HepG2 (cell line): ENCODE results near the gene MYO7B. TPM values are rescaled to one million over a fixed set of nuclear protein-coding genes. Genes with fewer than 3 reads are reported as not detected.
A peak's percentile ranks its signal among the peaks of the same experiment; 100 is the strongest.

Source experiments
- CENPT ChIP-seq: sonication (generic); formaldehyde crosslinking; IDR thresholded peaks from 2 replicates; pipeline ENCODE4 v1.8.0; 2022; ENCODE audit warnings: low read depth, mild to moderate bottlenecking, moderate library complexity, missing genetic modification reagents
- GZF1 ChIP-seq: sonication (generic); formaldehyde crosslinking; IDR thresholded peaks from 2 replicates; pipeline ENCODE4 v1.5.1; 2020; ENCODE audit warnings: mild to moderate bottlenecking, missing genetic modification reagents
- IKZF4 ChIP-seq: sonication (generic); formaldehyde crosslinking; IDR thresholded peaks from 2 replicates; pipeline ENCODE4 v1.5.1; 2020; ENCODE audit warnings: borderline replicate concordance, mild to moderate bottlenecking, low read depth, missing genetic modification reagents; ENCODE audit errors: not compliant biosample characterization
- LRRFIP1 ChIP-seq: sonication (generic); formaldehyde crosslinking; conservative IDR thresholded peaks from 2 replicates; pipeline ENCODE4 v1.4.0; 2020; ENCODE audit warnings: missing genetic modification reagents
- MAFK ChIP-seq, 2 experiments: IDR thresholded peaks in 1 of 2; conservative IDR thresholded peaks in 1 of 2; 2 replicates each; pipeline ENCODE4 v1.6.1; 2011; ENCODE audit warnings: improper control_type of control experiment in 2 of 2, low read length in 2 of 2
- REL ChIP-seq: sonication (generic); formaldehyde crosslinking; conservative IDR thresholded peaks from 2 replicates; pipeline ENCODE4 v1.8.0; 2022; ENCODE audit warnings: mild to moderate bottlenecking, missing genetic modification reagents, moderate library complexity
- RELA ChIP-seq: sonication (generic); formaldehyde crosslinking; IDR thresholded peaks from 2 replicates; pipeline ENCODE4 v1.4.0; 2020; ENCODE audit warnings: missing genetic modification reagents
- THAP7 ChIP-seq: sonication (generic); formaldehyde crosslinking; IDR thresholded peaks from 2 replicates; pipeline ENCODE4 v1.8.1; 2023; ENCODE audit warnings: mild to moderate bottlenecking, missing genetic modification reagents
- ZNF615 ChIP-seq: sonication (generic); formaldehyde crosslinking; IDR thresholded peaks from 2 replicates; pipeline ENCODE4 v1.5.0; 2020; ENCODE audit warnings: mild to moderate bottlenecking, missing genetic modification reagents, borderline replicate concordance
- polyA plus RNA-seq, 8 experiments: library from polyadenylated mRNA; depleted of rRNA in 3 of 8; stranded (reverse) in 7 of 8; unstranded in 1 of 8; fragments of >200 nt; fragmentation: Illumina TruSeq in 4 of 8; extraction: Trizol in 4 of 8; gene quantifications; 2 replicates each; pipeline versions ENCODE4 v1.2.1 to v1.2.3, GENCODE V29; 2011 to 2016; ENCODE audit warnings: low read depth in 4 of 8, missing spikeins in 1 of 8, mixed read lengths in 1 of 8; ENCODE audit not compliant: insufficient read depth in 1 of 8
- total RNA-seq, 5 experiments: library from RNA; depleted of rRNA; stranded (reverse); fragments of >200 nt; fragmentation: Illumina TruSeq; extraction: Trizol; gene quantifications; 2 replicates each; pipeline ENCODE4 v1.2.3, GENCODE V29; 2016; ENCODE audit warnings: low read depth in 1 of 5
- TF ChIP-seq, protein P1 (sequence below): sonication (generic); formaldehyde crosslinking; IDR thresholded peaks from 2 replicates; pipeline ENCODE4 v1.4.0; 2020; ENCODE audit warnings: mild to moderate bottlenecking, missing genetic modification reagents

MYO7B gene
- total and polyA plus RNA-seq, 2 of the 13 experiments (the other 11 are each of a cell fraction or from before 2014, with no cell fraction given): not detected

DNA sequence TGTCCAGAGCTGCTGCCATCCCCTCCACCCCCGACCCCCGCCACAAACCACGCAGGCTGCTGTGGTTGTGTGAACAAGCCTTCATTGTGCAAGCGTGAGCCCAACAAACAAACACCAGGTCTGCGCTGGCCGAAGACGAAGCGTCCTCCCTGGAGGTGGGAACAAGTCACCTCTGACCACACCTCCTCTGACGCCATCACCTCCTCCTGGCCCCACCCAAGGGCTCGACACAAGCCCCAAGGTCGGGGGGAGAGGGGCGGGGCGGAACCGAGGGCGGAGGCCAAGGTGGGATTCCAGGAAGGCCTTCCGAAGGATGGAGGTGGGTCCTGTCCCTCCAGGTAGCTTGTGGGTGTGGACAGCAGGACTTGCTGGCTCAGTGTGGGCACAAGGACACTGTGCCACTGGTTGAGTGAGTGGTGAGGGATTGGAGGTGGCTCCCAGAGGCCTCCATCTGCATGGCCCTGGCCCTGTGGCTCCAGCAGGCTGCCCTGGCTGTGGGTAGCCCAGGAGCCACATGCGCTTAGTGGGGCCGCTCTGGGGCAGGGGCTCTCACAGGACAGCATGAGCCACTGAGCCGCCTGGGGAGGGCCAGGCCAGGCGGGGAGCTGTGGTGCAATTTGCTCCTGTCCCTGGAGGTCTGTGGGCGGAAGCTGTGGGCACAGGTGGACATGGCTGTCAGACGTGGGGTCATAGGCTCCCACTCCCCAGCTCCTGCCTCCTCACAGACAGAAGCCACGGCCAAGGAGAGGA is 103.1 kb downstream of the MYO7B start (continued):
- TF ChIP-seq MAFK (conservative IDR thresholded peaks at IDR 0.05 in 1 of 2, IDR thresholded peaks at IDR 0.05 in 1 of 2; ENCODE audit: low read length in 2 of 2) (no peak), REL (CRISPR knock-in tag) (0 out of 2 replicates have a peak, but pooled peaks have one; percentile 41), CENPT (no peak), THAP7 (CRISPR knock-in tag) (no peak), IKZF4 (CRISPR knock-in tag) (no peak), LRRFIP1 (CRISPR knock-in tag) (no peak), ZNF615 (CRISPR knock-in tag) (no peak), RELA (CRISPR knock-in tag) (no peak), GZF1 (CRISPR knock-in tag) (no peak)
- TF ChIP-seq, protein P1, sequence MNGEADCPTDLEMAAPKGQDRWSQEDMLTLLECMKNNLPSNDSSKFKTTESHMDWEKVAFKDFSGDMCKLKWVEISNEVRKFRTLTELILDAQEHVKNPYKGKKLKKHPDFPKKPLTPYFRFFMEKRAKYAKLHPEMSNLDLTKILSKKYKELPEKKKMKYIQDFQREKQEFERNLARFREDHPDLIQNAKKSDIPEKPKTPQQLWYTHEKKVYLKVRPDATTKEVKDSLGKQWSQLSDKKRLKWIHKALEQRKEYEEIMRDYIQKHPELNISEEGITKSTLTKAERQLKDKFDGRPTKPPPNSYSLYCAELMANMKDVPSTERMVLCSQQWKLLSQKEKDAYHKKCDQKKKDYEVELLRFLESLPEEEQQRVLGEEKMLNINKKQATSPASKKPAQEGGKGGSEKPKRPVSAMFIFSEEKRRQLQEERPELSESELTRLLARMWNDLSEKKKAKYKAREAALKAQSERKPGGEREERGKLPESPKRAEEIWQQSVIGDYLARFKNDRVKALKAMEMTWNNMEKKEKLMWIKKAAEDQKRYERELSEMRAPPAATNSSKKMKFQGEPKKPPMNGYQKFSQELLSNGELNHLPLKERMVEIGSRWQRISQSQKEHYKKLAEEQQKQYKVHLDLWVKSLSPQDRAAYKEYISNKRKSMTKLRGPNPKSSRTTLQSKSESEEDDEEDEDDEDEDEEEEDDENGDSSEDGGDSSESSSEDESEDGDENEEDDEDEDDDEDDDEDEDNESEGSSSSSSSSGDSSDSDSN: 0 out of 2 replicates have a peak, but pooled peaks have one; percentile 15
- TF ChIP-seq, all 625 proteins: peak for 8
